Omental fat pad (tissue), 4 donors: Measurements from ENCODE around the gene MAGOH. TPM values are rescaled to one million over a fixed set of nuclear protein-coding genes. Genes with fewer than 3 reads are reported as not detected.

Experiments
- ATAC-seq: fragments of 150-250 bp; one replicate; pipeline ENCODE4 v1.9.1; 2016; ENCODE audit warnings: mild to moderate bottlenecking, moderate library complexity; ENCODE audit not compliant: low FRiP score
- DNase-seq: peaks from one replicate; pipeline ENCODE4 v3.0.0-alpha.2; 2019; ENCODE audit warnings: low spot score
- total RNA-seq, 4 donors: library from RNA; depleted of rRNA; stranded (reverse); fragments of >200 nt; gene quantifications; one replicate each; pipeline ENCODE4 v1.1.0, GENCODE V29; 2016
- TF ChIP-seq, protein P1 (sequence below), 3 donors: fragments of 450-650 bp; IDR thresholded peaks; one replicate each; pipeline ENCODE4 v1.5.1; 2016 to 2017; ENCODE audit warnings: antibody characterized with exemption in 3 of 3, mild to moderate bottlenecking in 3 of 3, moderate library complexity in 2 of 3

The MAGOH gene
- total RNA-seq, 4 donors from 2014 or later: 20.3 to 46.7 (median 26.8) TPM

DNA sequence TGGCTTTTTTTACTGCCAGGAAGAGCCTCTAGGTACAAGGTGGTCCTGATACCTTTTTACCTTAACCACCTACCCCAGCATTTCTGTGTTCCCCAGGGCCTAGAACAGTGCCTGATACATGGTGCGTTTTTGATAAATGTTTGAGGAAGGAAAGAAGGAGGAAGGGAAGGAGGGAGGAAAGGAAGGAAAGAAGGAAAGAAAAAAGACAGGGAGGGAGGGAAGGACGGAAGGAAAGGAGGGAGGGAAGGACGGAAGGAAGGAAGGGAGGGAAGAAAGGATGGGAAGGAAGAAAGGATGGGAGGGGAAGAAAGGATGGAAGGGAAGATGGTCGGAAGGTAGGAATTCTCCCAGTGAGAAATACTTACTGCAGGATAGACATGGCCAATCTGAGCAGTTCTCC lies 12.0 kb upstream of the MAGOH start:
- TF ChIP-seq, protein P1, sequence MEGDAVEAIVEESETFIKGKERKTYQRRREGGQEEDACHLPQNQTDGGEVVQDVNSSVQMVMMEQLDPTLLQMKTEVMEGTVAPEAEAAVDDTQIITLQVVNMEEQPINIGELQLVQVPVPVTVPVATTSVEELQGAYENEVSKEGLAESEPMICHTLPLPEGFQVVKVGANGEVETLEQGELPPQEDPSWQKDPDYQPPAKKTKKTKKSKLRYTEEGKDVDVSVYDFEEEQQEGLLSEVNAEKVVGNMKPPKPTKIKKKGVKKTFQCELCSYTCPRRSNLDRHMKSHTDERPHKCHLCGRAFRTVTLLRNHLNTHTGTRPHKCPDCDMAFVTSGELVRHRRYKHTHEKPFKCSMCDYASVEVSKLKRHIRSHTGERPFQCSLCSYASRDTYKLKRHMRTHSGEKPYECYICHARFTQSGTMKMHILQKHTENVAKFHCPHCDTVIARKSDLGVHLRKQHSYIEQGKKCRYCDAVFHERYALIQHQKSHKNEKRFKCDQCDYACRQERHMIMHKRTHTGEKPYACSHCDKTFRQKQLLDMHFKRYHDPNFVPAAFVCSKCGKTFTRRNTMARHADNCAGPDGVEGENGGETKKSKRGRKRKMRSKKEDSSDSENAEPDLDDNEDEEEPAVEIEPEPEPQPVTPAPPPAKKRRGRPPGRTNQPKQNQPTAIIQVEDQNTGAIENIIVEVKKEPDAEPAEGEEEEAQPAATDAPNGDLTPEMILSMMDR (IDR thresholded peaks at IDR 0.05): no peak

DNA sequence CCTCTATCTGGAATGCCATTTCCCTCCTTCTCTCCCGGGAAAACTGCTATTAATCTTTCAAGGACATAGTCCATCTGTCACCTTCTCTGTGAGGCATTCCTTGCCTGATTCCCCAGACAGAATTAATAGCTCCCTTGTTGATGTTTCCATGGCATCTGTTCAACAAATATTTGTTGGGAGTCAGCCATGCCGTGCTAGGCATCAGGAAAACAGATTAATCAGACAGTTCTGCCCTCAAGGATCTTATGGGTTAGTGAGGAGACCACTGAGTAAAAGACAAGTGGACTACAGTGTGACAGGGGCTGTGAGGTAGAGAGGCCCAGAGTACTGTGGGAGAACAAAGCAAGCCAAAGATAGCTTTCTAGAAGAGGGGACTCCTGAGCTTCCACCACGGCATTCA lies 11.4 kb upstream of the MAGOH start:
- TF ChIP-seq, protein P1 (IDR thresholded peaks at IDR 0.05): no peak
- ATAC-seq (no peak), DNase-seq (no peak)

More for the DNA sequence above, 12.0 kb upstream of the MAGOH start:
- ATAC-seq (no peak), DNase-seq (no peak)

DNA sequence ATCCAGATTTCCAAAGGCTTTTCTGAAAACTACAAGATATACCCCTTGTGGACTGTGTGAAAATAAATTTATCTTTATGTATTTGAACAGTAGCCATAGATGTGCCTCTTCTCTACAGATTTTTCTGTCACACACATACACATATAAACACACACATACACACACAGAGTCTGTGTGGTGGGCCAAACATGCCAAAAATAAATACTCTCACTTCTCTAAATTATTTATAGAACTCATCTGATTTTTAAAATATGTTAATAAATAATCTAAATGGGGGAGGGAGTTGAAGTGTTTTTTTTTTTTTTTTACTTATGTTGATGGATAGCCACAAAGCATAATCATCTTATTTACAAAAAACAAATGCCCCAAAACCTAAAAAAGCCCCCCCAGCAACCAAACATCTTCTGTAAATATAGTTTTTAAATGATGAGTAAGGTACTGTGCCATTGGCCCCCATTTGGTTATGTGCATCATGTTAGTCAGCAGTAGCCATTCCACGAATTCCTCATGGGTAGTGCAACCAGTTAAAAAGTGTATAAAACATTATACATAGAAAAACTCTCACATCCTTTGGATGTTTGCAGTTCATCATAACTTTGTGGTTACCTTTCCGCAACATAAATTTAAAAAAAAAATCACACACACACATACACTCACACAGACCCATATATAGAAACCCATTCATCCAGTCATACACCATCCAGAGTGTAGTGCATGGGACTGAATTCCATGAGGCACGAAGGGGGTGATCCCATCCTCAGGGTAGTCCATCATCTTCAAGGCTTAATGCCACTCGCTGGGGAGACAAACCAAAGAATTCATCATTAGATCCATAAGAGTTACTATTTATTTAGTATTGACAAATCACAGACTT lies 8.2 kb upstream of the MAGOH start:
- DNase-seq (no peak), ATAC-seq (no peak)
- TF ChIP-seq, protein P1 (IDR thresholded peaks at IDR 0.05): no peak

DNA sequence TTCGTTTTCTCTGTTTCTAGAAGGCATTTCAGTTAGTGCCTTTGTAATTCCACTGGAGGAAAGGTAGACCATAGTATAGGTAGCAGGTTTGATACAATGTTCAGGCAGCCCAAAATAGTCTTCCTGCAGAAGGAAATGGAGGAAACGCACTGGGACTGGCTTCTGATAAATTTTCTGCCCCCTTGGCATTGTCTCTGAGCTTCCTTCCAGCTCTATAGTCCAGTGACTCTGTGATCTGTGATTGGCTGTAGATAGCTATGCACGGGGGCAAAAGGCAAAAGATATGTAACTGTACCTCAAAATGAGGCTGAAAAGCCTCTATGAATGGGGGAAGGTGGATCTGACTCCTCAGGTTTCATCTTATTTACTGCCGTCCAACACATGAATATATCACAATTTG lies 5.8 kb upstream of the MAGOH start:
- no peak for DNase-seq
- no peak for ATAC-seq
- TF ChIP-seq, protein P1 (IDR thresholded peaks at IDR 0.05): no peak

DNA sequence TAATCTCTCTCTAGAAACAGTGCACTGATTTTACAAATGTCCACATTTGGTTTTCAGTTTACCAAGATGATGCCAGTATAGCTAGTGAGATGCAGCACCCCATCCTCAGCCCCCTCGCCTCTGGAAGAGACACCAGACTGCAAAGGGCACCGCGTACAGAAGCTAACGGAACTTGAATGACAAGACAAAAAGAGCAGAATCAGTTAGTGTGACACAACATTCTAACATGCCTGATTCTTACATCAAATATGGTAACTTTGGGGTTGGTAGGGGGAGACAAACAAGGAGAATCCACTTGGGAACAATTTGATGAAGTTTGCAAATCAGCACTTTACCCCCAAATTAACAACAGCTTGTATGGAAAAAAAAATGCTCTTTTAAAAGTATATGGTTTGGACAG lies 4.1 kb upstream of the MAGOH start:
- ATAC-seq (no peak), DNase-seq (no peak)
- TF ChIP-seq, protein P1 (IDR thresholded peaks at IDR 0.05): no peak

DNA sequence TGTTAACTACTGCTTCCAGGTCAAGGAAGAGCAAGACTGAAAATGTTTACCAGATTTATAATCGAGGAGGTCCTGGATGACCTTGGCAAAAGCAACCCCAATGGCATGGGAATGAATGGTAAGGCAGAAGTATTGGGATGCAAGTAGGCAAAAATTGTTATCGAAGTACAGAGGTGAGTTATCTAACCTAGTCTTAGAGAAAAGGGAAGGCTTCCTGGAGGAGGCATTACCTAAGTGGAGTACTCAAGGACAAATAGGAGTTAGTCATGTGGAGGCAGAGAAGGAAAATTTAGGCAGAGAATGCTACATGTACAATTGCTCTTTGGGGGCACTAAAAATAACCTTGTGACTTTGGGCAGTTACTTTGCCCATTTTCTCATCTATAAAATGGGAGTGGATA lies 3.5 kb upstream of the MAGOH start:
- ATAC-seq (no peak), DNase-seq (no peak)
- TF ChIP-seq, protein P1 (IDR thresholded peaks at IDR 0.05): no peak

DNA sequence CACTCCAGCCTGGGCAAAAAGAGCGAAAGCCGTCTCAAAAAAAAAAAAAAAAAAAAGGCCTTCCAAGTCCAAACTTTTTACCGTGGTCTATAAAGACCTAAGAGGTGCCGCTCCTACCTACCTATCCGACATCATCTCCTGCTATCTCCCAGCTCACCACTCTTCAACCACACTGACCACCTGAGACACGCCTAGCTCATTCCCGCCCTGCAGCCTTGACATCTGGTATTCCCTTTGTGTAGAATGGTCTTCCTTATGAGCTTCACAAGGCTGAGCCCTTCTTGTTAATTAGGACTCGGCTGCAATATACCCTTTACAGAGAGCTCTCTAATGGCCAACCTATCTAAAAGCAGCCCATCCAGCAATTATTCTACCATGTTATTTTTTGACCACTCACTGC lies 680 bp downstream of the MAGOH start:
- DNase-seq: no peak
- TF ChIP-seq, protein P1 (IDR thresholded peaks at IDR 0.05): no peak
- ATAC-seq: no peak
